ENCODE data around the gene KAZALD1. TPM values are rescaled to one million over a fixed set of nuclear protein-coding genes. Genes with fewer than 3 reads are reported as not detected.

The KAZALD1 gene
- total RNA-seq, 1 donor from 2014 or later: 1.6 TPM

DNA sequence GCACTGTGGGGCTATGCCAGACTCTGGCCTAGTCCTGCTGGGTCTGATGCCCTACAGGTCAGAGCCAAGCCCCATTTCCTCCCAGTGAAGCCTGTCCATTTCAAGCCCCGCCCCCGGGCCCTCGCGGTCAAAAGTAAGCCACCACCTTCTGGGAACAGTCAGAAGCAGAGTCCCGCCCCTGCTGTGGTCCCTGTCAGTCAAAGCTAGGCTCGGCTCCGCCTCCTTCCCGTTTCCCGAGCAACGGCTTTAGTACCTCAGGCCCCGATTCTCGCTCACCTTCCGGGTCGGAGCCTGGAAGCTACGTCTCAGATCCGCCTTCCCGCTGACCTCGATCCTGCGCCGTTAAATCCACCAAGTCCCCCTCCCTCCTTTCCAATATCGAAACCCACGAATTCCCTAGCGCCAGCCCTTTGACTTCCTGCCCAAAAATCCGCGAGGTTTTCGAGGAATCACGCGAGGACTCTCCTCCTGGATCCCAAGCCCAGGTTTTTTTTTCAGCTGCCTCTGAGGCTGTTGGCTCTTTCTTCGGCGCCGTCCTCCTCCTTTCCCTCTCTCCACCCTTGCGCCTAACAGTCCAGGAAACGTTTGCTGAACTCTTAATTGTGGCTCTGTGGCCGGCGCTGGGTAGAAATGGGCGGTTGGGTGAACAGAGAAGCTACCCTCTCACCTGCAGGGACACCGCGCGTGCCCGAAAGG lies 19.0 kb upstream of the KAZALD1 start:
- FAIRE-seq (no peak), DNase-seq (ENCODE audit: low read depth) (peak; percentile 91)
- Histone ChIP-seq H3K27me3 (ENCODE audit: control insufficient read depth, insufficient read depth, low read length) (peaks cover 6% of the 10 kb centered on the region), H3K36me3 (ENCODE audit: control insufficient read depth, insufficient read depth, low read length) (no peaks in the 10 kb centered on the region), H3K4me3 (ENCODE audit: low read depth, low read length) (peak overlapping the region; percentile 44)
- TF ChIP-seq, protein P1, sequence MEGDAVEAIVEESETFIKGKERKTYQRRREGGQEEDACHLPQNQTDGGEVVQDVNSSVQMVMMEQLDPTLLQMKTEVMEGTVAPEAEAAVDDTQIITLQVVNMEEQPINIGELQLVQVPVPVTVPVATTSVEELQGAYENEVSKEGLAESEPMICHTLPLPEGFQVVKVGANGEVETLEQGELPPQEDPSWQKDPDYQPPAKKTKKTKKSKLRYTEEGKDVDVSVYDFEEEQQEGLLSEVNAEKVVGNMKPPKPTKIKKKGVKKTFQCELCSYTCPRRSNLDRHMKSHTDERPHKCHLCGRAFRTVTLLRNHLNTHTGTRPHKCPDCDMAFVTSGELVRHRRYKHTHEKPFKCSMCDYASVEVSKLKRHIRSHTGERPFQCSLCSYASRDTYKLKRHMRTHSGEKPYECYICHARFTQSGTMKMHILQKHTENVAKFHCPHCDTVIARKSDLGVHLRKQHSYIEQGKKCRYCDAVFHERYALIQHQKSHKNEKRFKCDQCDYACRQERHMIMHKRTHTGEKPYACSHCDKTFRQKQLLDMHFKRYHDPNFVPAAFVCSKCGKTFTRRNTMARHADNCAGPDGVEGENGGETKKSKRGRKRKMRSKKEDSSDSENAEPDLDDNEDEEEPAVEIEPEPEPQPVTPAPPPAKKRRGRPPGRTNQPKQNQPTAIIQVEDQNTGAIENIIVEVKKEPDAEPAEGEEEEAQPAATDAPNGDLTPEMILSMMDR (IDR thresholded peaks at IDR 0.05; ENCODE audit: insufficient read depth, low read length, severe bottlenecking): no peak

DNA sequence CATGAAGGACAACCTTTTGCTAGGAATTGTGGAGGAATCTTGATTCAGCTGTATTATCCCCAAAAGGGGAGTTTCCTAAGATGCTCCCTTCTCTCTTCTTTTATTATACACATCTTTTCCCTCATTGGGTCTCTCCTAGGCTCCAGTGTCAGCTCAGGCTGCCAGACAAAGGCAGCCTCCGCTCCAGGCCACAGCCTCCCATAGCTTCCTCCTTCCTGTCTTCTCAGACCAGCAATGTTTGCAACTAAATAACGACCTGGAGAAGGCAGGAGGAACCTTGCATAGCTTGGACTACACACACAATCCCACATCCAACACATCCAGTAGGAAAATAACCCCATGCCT lies 18.5 kb upstream of the KAZALD1 start:
- Histone ChIP-seq H3K27me3 (ENCODE audit: control insufficient read depth, insufficient read depth, low read length) (peaks cover 9% of the 10 kb centered on the region), H3K4me3 (ENCODE audit: low read depth, low read length) (peak overlapping the region; percentile 44), H3K36me3 (ENCODE audit: control insufficient read depth, insufficient read depth, low read length) (no peaks in the 10 kb centered on the region)
- FAIRE-seq (no peak), DNase-seq (ENCODE audit: low read depth) (no peak)
- TF ChIP-seq, protein P1 (IDR thresholded peaks at IDR 0.05; ENCODE audit: insufficient read depth, low read length, severe bottlenecking): no peak

DNA sequence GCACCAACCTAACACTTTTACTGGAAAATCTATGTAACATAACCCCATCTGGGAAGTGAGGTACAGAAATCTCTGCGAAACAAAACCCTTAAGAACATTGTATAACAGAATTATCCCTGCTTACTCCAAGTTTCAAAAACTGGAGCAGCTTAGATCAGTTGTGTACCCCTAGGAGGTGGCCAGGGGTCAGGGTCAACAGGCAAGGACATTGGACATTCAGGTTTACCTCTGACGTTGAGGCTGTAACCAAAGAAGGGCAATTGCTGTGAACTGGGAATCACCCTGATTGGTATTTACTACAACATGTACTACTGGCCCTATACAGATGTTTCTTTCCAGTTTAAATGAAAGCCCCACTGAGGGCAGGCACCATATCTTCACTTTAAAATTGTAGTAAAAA lies 17.7 kb upstream of the KAZALD1 start:
- Histone ChIP-seq H3K4me3 (ENCODE audit: low read depth, low read length) (no peak overlapping the region), H3K27me3 (ENCODE audit: control insufficient read depth, insufficient read depth, low read length) (peaks cover 14% of the 10 kb centered on the region), H3K36me3 (ENCODE audit: control insufficient read depth, insufficient read depth, low read length) (no peaks in the 10 kb centered on the region)
- DNase-seq (ENCODE audit: low read depth) (no peak), FAIRE-seq (no peak)
- TF ChIP-seq, protein P1 (IDR thresholded peaks at IDR 0.05; ENCODE audit: insufficient read depth, low read length, severe bottlenecking): no peak

DNA sequence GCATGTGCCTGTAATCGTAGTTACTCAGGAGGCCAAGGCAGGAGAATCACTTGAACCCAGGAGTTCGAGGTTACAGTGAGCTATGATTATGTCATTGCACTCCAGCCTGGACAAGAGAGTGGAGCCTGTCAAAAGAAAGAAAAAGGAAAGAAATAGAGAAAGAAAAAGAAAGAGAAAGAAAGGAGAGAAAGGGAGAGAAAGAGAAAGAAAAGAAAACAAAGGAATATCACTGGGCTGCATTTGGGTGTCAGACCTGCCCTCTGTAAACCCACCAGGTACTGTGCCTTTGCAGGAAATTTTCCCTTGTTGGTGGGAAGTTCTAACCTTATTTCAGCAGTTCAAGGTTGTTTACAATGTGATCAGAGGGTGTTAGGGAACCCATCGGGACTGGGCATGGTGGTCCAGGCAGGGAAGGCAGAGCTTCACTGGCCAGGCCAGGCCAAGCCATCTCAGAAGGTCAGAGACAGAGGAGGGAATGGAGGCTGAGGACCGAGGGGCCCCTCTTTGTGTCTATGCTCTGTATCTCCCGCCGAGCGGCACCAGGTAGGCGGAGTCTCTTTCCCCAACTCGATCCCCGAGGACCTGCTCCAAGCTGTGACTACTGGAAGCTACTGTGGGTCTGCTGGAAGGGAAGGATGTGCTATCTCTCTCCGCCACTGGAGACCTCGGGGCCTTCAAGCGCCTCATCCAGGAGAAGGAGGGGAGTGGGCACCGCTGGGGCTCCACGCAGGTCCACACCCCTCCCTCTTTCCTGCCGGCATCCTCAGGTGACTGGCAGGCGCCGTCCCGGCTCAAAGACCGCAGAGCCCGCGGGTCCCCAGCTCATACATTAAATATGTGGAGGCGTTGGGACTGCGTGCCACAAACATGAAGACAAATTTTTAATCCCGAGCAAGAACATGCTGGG lies 15.2 kb upstream of the KAZALD1 start:
- Histone ChIP-seq H3K27me3 (ENCODE audit: control insufficient read depth, insufficient read depth, low read length) (peaks cover 17% of the 10 kb centered on the region), H3K36me3 (ENCODE audit: control insufficient read depth, insufficient read depth, low read length) (no peaks in the 10 kb centered on the region), H3K4me3 (ENCODE audit: low read depth, low read length) (no peak overlapping the region)
- no peak for DNase-seq (ENCODE audit: low read depth)
- TF ChIP-seq, protein P1 (IDR thresholded peaks at IDR 0.05; ENCODE audit: insufficient read depth, low read length, severe bottlenecking): no peak
- no peak for FAIRE-seq

DNA sequence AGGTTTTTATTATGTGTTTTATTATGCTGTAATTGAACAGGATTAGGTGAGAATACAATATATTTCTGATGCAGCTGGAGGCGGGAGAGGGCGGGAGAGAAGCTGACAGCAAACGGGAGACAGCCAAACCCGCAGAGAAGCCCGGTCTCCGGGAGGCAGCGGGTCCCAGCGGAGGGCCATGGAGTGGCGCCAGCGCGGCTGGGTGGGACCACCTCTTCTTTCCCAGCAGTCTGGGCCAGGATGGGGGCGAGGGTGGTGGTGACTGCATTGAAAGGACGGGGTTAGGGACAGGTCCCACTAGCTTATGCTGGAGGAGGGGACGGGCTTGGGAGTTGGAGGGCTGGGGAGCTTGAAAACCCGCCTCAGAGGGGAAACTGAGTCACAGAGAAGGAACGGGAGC lies 14.5 kb upstream of the KAZALD1 start:
- no peak for FAIRE-seq
- Histone ChIP-seq H3K27me3 (ENCODE audit: control insufficient read depth, insufficient read depth, low read length) (peaks cover 17% of the 10 kb centered on the region), H3K36me3 (ENCODE audit: control insufficient read depth, insufficient read depth, low read length) (no peaks in the 10 kb centered on the region), H3K4me3 (ENCODE audit: low read depth, low read length) (no peak overlapping the region)
- no peak for DNase-seq (ENCODE audit: low read depth)
- TF ChIP-seq, protein P1 (IDR thresholded peaks at IDR 0.05; ENCODE audit: insufficient read depth, low read length, severe bottlenecking): no peak

Measured in bronchial epithelial cell (primary cell).